GM18508 (cell line): ENCODE measurements around the gene SEC22B.
A peak's percentile ranks its signal among the peaks of the same experiment; 100 is the strongest.
"Not testable (repeated sequence)": the region's sequence is repeated elsewhere in the genome, so short reads cannot be mapped to it uniquely, and the experiment has no call there.

Source experiments
- ATAC-seq: cut with Tn5 transposase; IDR thresholded peaks from one replicate; pipeline ENCODE4 v1.9.1; 2021; ENCODE audit warnings: moderate number of reproducible peaks; ENCODE audit not compliant: insufficient read depth, unreplicated experiment

The SEC22B gene

GRCh38 chr1:120176092-120176855 lies at the start of gene SEC22B:
Gene SEC22B (minus strand): TSS chr1:120176520. CDS start chr1:120176381, 139 bp downstream.
- peak; percentile 92 for ATAC-seq

GRCh38 chr1:120217933-120218332 lies 41.6 kb upstream of the SEC22B start:
- ATAC-seq, result not testable (repeated sequence)

GRCh38 chr1:120217175-120217929 lies 41.0 kb upstream of the SEC22B start:
- ATAC-seq, result not testable (repeated sequence)

- ATAC-seq, result not testable (repeated sequence)
Observed at GRCh38 chr1:120213606-120214005, 37.3 kb upstream of the SEC22B start.

- ATAC-seq, result not testable (repeated sequence)
Observed at GRCh38 chr1:120210754-120211153, 34.4 kb upstream of the SEC22B start.

- ATAC-seq, result not testable (repeated sequence)
Observed at GRCh38 chr1:120196863-120197775, 20.8 kb upstream of the SEC22B start.

GRCh38 chr1:120188626-120189025 lies 12.3 kb upstream of the SEC22B start:
- not testable (repeated sequence) for ATAC-seq

- not testable (repeated sequence) for ATAC-seq
Observed at GRCh38 chr1:120182176-120182707, 5.9 kb upstream of the SEC22B start.

GRCh38 chr1:120179811-120180690 lies 3.7 kb upstream of the SEC22B start:
- not testable (repeated sequence) for ATAC-seq

- no peak for ATAC-seq
Observed at GRCh38 chr1:120178799-120179756, 2.8 kb upstream of the SEC22B start.

GRCh38 chr1:120178058-120178457 lies 1.7 kb upstream of the SEC22B start:
- ATAC-seq, result not testable (repeated sequence)

- ATAC-seq, result peak; percentile 6
Observed at GRCh38 chr1:120175688-120176087, 632 bp downstream of the SEC22B start.

GRCh38 chr1:120164761-120165160 lies 11.6 kb downstream of the SEC22B start:
- ATAC-seq, result not testable (repeated sequence)

- ATAC-seq, result not testable (repeated sequence)
Observed at GRCh38 chr1:120162015-120162414, 14.3 kb downstream of the SEC22B start.

GRCh38 chr1:120158495-120158894 lies 17.8 kb downstream of the SEC22B start:
- not testable (repeated sequence) for ATAC-seq

GRCh38 chr1:120158086-120158485 lies 18.2 kb downstream of the SEC22B start:
- ATAC-seq, result not testable (repeated sequence)

- ATAC-seq, result not testable (repeated sequence)
Observed at GRCh38 chr1:120150138-120150822, 26.0 kb downstream of the SEC22B start.
